ENCODE data around the gene HGF. TPM values are rescaled to one million over a fixed set of nuclear protein-coding genes. Genes with fewer than 3 reads are reported as not detected.

HGF gene
- total RNA-seq, 1 donor from 2014 or later: 17.2 TPM

- H3K9me3 ChIP-seq: no peaks in the 10 kb centered on the region
- ATAC-seq (no peak), DNase-seq (no peak)
- TF ChIP-seq CTCF (IDR thresholded peaks at IDR 0.05): no peak
- H3K27ac ChIP-seq: no peak overlapping the region
- intact Hi-C loops (cut with DNase I): no loop called here
- H3K4me3 ChIP-seq: no peak overlapping the region
- peaks cover 4% of the 10 kb centered on the region for H3K4me1 ChIP-seq
- no peaks in the 10 kb centered on the region for H3K36me3 ChIP-seq
- H3K27me3 ChIP-seq (ENCODE audit: low read depth): no peaks in the 10 kb centered on the region
Observed at GRCh38 chr7:81680120-81680519, 89.7 kb downstream of the HGF start.

- ATAC-seq (no peak), DNase-seq (no peak)
- Histone ChIP-seq H3K4me3 (no peak overlapping the region), H3K27ac (no peak overlapping the region), H3K4me1 (no peaks in the 10 kb centered on the region), H3K27me3 (ENCODE audit: low read depth) (no peaks in the 10 kb centered on the region), H3K36me3 (no peaks in the 10 kb centered on the region), H3K9me3 (no peaks in the 10 kb centered on the region)
- TF ChIP-seq CTCF (IDR thresholded peaks at IDR 0.05): no peak
- intact Hi-C loops (cut with DNase I): no loop called here
Observed at GRCh38 chr7:81676813-81677212, 93.0 kb downstream of the HGF start.

GRCh38 chr7:81676105-81676811, 93.6 kb downstream of the HGF start:
- ATAC-seq: no peak
- intact Hi-C loops (cut with DNase I): no loop called here

GRCh38 chr7:81674431-81674830, 95.4 kb downstream of the HGF start:
- Histone ChIP-seq H3K9me3 (no peaks in the 10 kb centered on the region), H3K36me3 (no peaks in the 10 kb centered on the region), H3K4me1 (no peaks in the 10 kb centered on the region), H3K27ac (no peak overlapping the region), H3K27me3 (ENCODE audit: low read depth) (no peaks in the 10 kb centered on the region), H3K4me3 (no peak overlapping the region)
- no peak for DNase-seq
- no peak for TF ChIP-seq CTCF (IDR thresholded peaks at IDR 0.05)
- intact Hi-C loops (cut with DNase I): no loop called here
- no peak for ATAC-seq

More at GRCh38 chr7:81676105-81676811, 93.6 kb downstream of the HGF start:
- no peaks in the 10 kb centered on the region for H3K9me3 ChIP-seq
- H3K4me3 ChIP-seq: no peak overlapping the region
- H3K36me3 ChIP-seq: no peaks in the 10 kb centered on the region
- TF ChIP-seq CTCF (IDR thresholded peaks at IDR 0.05): no peak
- no peaks in the 10 kb centered on the region for H3K4me1 ChIP-seq
- H3K27ac ChIP-seq: no peak overlapping the region
- no peak for DNase-seq
- no peaks in the 10 kb centered on the region for H3K27me3 ChIP-seq (ENCODE audit: low read depth)

- Histone ChIP-seq H3K4me1 (no peaks in the 10 kb centered on the region), H3K9me3 (no peaks in the 10 kb centered on the region), H3K36me3 (no peaks in the 10 kb centered on the region), H3K27me3 (ENCODE audit: low read depth) (no peaks in the 10 kb centered on the region), H3K27ac (no peak overlapping the region), H3K4me3 (no peak overlapping the region)
- TF ChIP-seq CTCF (IDR thresholded peaks at IDR 0.05): no peak
- intact Hi-C loops (cut with DNase I): no loop called here
- no peak for ATAC-seq
- DNase-seq: no peak
Observed at GRCh38 chr7:81672872-81673271, 97.0 kb downstream of the HGF start.
